Mesenchymal stem cell (in vitro differentiated cells and primary cell): ENCODE results near the gene FGD6.

ENCODE experiments used
- DNase-seq: peaks from one replicate; pipeline ENCODE4 v3.0.0-alpha.2; 2013
- H2AFZ ChIP-seq: one replicate; pipeline ENCODE4 v1.6.1; 2013; ENCODE audit warnings: low read depth, mild to moderate bottlenecking, control low read depth, inconsistent platforms, low read length, moderate library complexity
- H2AK5ac ChIP-seq: 2 replicates; pipeline ENCODE4 v1.6.1; 2013; ENCODE audit warnings: low read length, moderate library complexity, mild to moderate bottlenecking, inconsistent platforms; ENCODE audit not compliant: severe bottlenecking
- H2BK120ac ChIP-seq: one replicate; pipeline ENCODE4 v1.6.1; 2013; ENCODE audit warnings: low read depth, mild to moderate bottlenecking, inconsistent platforms, low read length, moderate library complexity
- H2BK12ac ChIP-seq, 2 experiments: one replicate each; pipeline ENCODE4 v1.6.1; 2013; ENCODE audit warnings: inconsistent platforms in 2 of 2, low read length in 2 of 2, mild to moderate bottlenecking in 2 of 2, moderate library complexity in 2 of 2, control low read depth in 1 of 2
- H2BK15ac ChIP-seq: one replicate; pipeline ENCODE4 v1.6.1; 2013; ENCODE audit warnings: mild to moderate bottlenecking, low read depth, inconsistent platforms; ENCODE audit not compliant: poor library complexity, severe bottlenecking
- H2BK5ac ChIP-seq: 2 replicates; pipeline ENCODE4 v1.6.1; 2013; ENCODE audit warnings: low read depth, mild to moderate bottlenecking, low read length, control low read depth, inconsistent platforms; ENCODE audit not compliant: poor library complexity, severe bottlenecking
- H3K14ac ChIP-seq, 2 experiments: one replicate each; pipeline ENCODE4 v1.6.1; 2013; ENCODE audit warnings: inconsistent platforms in 2 of 2, low read length in 2 of 2, control low read depth in 1 of 2, mild to moderate bottlenecking in 1 of 2, moderate library complexity in 1 of 2
- H3K18ac ChIP-seq, 2 experiments: one replicate each; pipeline ENCODE4 v1.6.1; 2013; ENCODE audit warnings: inconsistent platforms in 2 of 2, low read length in 2 of 2, control low read depth in 1 of 2, low read depth in 1 of 2, mild to moderate bottlenecking in 1 of 2
- H3K23ac ChIP-seq, 2 experiments: one replicate each; pipeline ENCODE4 v1.6.1; 2013; ENCODE audit warnings: inconsistent platforms in 2 of 2, low read length in 2 of 2, mild to moderate bottlenecking in 2 of 2, moderate library complexity in 2 of 2, control low read depth in 1 of 2
- H3K27ac ChIP-seq: 2 replicates; pipeline ENCODE4 v1.5.1; 2013; ENCODE audit warnings: mild to moderate bottlenecking, moderate library complexity, low read length, control low read depth, inconsistent platforms; ENCODE audit not compliant: poor library complexity, severe bottlenecking
- H3K27me3 ChIP-seq, 2 experiments: 2 replicates each; pipeline versions ENCODE4 v1.6.1 to v1.7.0; 2013; ENCODE audit warnings: low read length in 2 of 2, mild to moderate bottlenecking in 2 of 2, moderate library complexity in 2 of 2, control low read depth in 1 of 2, inconsistent platforms in 1 of 2; ENCODE audit not compliant: control insufficient read depth in 1 of 2, insufficient read depth in 1 of 2
- H3K36me3 ChIP-seq, 2 experiments: 2 replicates each; pipeline versions ENCODE4 v1.6.1 to v1.7.0; 2013; ENCODE audit warnings: low read length in 2 of 2, control low read depth in 1 of 2, inconsistent platforms in 1 of 2, low read depth in 1 of 2, mild to moderate bottlenecking in 1 of 2; ENCODE audit not compliant: insufficient read depth in 2 of 2, control insufficient read depth in 1 of 2
- H3K4ac ChIP-seq, 2 experiments: one replicate each; pipeline ENCODE4 v1.6.1; 2013; ENCODE audit warnings: inconsistent platforms in 2 of 2, low read length in 2 of 2, mild to moderate bottlenecking in 2 of 2, moderate library complexity in 2 of 2, control low read depth in 1 of 2, low read depth in 1 of 2
- H3K4me1 ChIP-seq: 2 replicates; pipeline ENCODE4 v1.6.1; 2013; ENCODE audit warnings: low read depth, low read length, control low read depth; ENCODE audit not compliant: control insufficient read depth, insufficient read depth
- H3K4me2 ChIP-seq: 2 replicates; pipeline ENCODE4 v1.6.1; 2013; ENCODE audit warnings: low read length, mild to moderate bottlenecking, inconsistent platforms; ENCODE audit not compliant: poor library complexity, severe bottlenecking
- H3K4me3 ChIP-seq, 2 experiments: 2 replicates each; pipeline versions ENCODE4 v1.5.1 to v1.7.0; 2013; ENCODE audit warnings: low read length in 2 of 2, mild to moderate bottlenecking in 2 of 2, control low read depth in 1 of 2, low read depth in 1 of 2; ENCODE audit not compliant: insufficient read depth in 1 of 2
- H3K79me1 ChIP-seq: replicated peaks from 2 replicates; pipeline ENCODE4 v1.6.1; 2013; ENCODE audit warnings: mild to moderate bottlenecking, control low read depth, low read length, inconsistent platforms; ENCODE audit not compliant: poor library complexity, severe bottlenecking
- H3K9ac ChIP-seq: 2 replicates; pipeline ENCODE4 v1.7.0; 2013; ENCODE audit warnings: mild to moderate bottlenecking, low read length, moderate library complexity
- H3K9me3 ChIP-seq: 2 replicates; pipeline ENCODE4 v1.7.0; 2013; ENCODE audit warnings: mild to moderate bottlenecking, low read length; ENCODE audit not compliant: control insufficient read depth
- H4K8ac ChIP-seq: one replicate; pipeline ENCODE4 v1.6.1; 2013; ENCODE audit warnings: inconsistent platforms, mild to moderate bottlenecking, low read length, moderate library complexity
- H4K91ac ChIP-seq: one replicate; pipeline ENCODE4 v1.6.1; 2013; ENCODE audit warnings: mild to moderate bottlenecking, low read length, inconsistent platforms
- WGBS: methylation state at CpG from one replicate; pipeline ENCODE4 v1.1.7; 2013; ENCODE audit warnings: mixed read lengths; 5-methylcytosine and 5-hydroxymethylcytosine counted together

The FGD6 gene

DNA sequence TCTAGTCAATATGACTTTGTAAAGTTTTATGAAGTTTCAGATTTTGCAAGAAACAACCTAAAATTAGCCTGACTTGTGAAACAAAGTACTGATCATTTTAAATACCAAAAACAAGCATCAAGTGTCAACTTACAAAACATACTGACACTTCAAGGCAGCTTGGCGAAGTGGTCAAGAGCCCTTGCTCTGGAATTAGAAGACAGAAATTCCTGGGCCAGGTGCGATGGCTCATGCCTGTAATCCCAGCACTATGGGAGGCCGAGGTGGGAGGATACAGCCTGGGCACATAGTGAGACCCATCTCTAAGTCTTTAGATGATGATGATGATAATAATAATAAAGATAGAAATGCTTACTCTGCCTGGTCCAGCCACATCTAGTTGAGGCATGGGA lies 98.5 kb downstream of the FGD6 start:
- Histone ChIP-seq H3K36me3 (peaks cover 0 to 14% of the 10 kb centered on the region in 2 experiments), H2AK5ac (peak overlapping the region; percentile 9), H3K9me3 (no peaks in the 10 kb centered on the region), H3K4me2 (no peak overlapping the region), H2BK15ac (no peak overlapping the region), H2BK5ac (no peak overlapping the region), H2BK120ac (no peak overlapping the region), H3K4me1 (peaks cover 14% of the 10 kb centered on the region), H3K18ac (no peak overlapping the region), H2BK12ac (no peak overlapping the region), H3K9ac (peak overlapping the region; percentile 70), H4K91ac (no peak overlapping the region), H3K4ac (no peak overlapping the region), H4K8ac (no peak overlapping the region), H3K79me1 (peaks cover 11% of the 10 kb centered on the region), H3K27ac (peak overlapping the region; percentile 82), H2AFZ (no peak overlapping the region), H3K4me3 (no peak overlapping the region), H3K27me3 (no peaks in the 10 kb centered on the region), H3K23ac (no peak overlapping the region), H3K14ac (no peak overlapping the region)
- WGBS, result 34% methylated on average over 3 of the region's 3 CpGs
- peak; percentile 34 for DNase-seq

DNA sequence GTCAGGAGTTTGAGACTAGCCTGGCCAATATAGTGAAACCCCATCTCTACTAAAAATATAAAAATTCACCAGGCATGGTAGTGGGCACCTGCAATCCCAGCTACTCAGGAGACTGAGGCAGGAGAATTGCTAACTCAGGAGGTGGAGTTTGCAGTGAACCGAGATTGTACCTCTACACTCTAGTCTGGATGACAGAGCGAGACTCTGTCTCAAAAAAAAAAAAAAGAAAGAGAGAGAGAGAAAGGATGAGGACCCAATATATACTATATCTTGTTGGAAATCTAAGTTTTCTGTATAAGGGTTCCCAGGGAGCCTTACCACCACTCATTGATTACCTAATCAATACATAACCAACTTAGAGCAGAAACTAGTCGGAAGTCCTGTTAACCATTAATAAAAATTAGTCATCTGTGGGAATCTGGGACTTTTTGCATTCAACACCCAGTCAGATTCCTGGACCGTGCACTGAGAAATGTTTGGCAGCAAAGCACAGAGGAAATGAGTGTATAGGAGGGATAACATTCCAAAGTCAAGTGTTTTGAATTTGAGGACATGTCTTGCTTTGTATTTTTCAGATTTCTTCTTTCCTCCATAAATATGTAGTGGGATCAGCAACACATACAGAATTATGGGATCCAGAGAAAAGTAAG lies 99.0 kb downstream of the FGD6 start:
- WGBS, result 20% methylated on average over 3 of the region's 4 CpGs
- no peak overlapping the region for H4K8ac ChIP-seq
- H2AK5ac ChIP-seq, result no peak overlapping the region

DNA sequence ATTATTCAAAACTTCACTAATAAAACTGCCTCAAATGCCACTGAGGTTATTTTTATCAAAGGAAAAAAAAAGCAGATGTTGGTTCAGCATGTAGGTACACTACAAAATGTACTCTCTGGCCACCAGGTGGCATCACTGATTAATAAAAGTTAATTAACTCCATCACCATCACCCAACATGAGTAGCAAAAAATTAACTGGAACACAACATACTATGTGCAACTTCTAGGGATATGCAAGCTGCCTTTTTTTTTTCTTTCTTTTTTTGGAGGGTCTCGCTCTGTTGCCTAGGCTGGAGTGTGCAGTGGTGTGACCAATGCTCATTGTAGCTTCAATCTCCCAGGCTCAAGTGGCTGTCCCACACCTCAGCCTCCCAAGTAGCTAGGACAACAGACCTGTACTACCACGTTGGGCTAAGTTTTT lies 100.1 kb downstream of the FGD6 start:
- no peak overlapping the region for H3K4me2 ChIP-seq
- no peak overlapping the region for H3K4ac ChIP-seq
- H3K79me1 ChIP-seq, result peaks cover 5% of the 10 kb centered on the region
- no peak overlapping the region for H3K23ac ChIP-seq
- no peak overlapping the region for H4K91ac ChIP-seq
- no peaks in the 10 kb centered on the region for H3K27me3 ChIP-seq
- no peak overlapping the region for H3K4me3 ChIP-seq
- peaks cover 0 to 13% of the 10 kb centered on the region in 2 experiments for H3K36me3 ChIP-seq
- H2AK5ac ChIP-seq, result peak overlapping the region; percentile 11
- H2BK5ac ChIP-seq, result no peak overlapping the region
- no peak overlapping the region for H3K18ac ChIP-seq
- H2BK120ac ChIP-seq, result no peak overlapping the region
- H2AFZ ChIP-seq, result no peak overlapping the region
- H3K14ac ChIP-seq, result no peak overlapping the region
- no peak overlapping the region for H4K8ac ChIP-seq
- peak overlapping the region; percentile 82 for H3K27ac ChIP-seq
- H2BK12ac ChIP-seq, result no peak overlapping the region
- 71% methylated on average over 2 of the region's 2 CpGs for WGBS
- no peaks in the 10 kb centered on the region for H3K9me3 ChIP-seq
- DNase-seq, result peak; percentile 80
- H3K4me1 ChIP-seq, result peaks cover 14% of the 10 kb centered on the region
- H2BK15ac ChIP-seq, result peak overlapping the region; percentile 12
- peak overlapping the region; percentile 45 for H3K9ac ChIP-seq

More for the DNA sequence above, 99.0 kb downstream of the FGD6 start:
- H3K4me1 ChIP-seq, result peaks cover 14% of the 10 kb centered on the region
- H3K27me3 ChIP-seq, result no peaks in the 10 kb centered on the region
- no peak overlapping the region for H2BK15ac ChIP-seq
- H3K36me3 ChIP-seq, result peaks cover 0 to 11% of the 10 kb centered on the region in 2 experiments
- no peaks in the 10 kb centered on the region for H3K9me3 ChIP-seq
- no peak overlapping the region for H3K14ac ChIP-seq
- no peak overlapping the region for H3K4me3 ChIP-seq
- no peak overlapping the region for H2BK120ac ChIP-seq
- DNase-seq, result peak; percentile 77
- peak overlapping the region; percentile 57 for H2BK5ac ChIP-seq
- no peak overlapping the region for H3K18ac ChIP-seq
- no peak overlapping the region for H2AFZ ChIP-seq
- H3K23ac ChIP-seq, result no peak overlapping the region
- H3K4me2 ChIP-seq, result no peak overlapping the region
- H3K9ac ChIP-seq, result peak overlapping the region; percentile 70
- H3K4ac ChIP-seq, result no peak overlapping the region
- no peak overlapping the region for H4K91ac ChIP-seq
- H3K79me1 ChIP-seq, result peaks cover 10% of the 10 kb centered on the region
- no peak overlapping the region for H2BK12ac ChIP-seq
- peak overlapping the region; percentile 82 for H3K27ac ChIP-seq

DNA sequence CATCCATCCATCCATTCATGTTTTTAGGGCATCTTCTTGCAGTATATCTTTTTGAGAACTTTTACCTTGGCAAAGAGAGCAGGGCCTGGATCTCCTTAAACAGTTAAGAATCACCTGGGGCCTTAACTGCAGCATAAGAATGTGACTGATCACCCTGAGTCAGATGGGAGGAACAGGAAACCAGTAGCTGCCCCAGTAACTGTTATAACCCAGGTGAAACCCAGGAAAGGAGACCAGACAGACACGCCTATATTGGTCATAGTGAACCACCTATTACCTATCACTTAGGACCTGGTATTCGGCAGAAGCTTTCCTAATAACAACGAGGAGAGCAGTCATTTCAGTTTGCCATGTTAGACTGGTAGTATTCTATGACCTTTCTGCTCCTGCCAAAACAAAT lies 100.5 kb downstream of the FGD6 start:
- Histone ChIP-seq H3K23ac (no peak overlapping the region), H3K9me3 (no peaks in the 10 kb centered on the region), H3K4me3 (no peak overlapping the region), H3K27me3 (no peaks in the 10 kb centered on the region), H2AFZ (no peak overlapping the region), H4K91ac (no peak overlapping the region), H3K36me3 (peaks cover 0 to 17% of the 10 kb centered on the region in 2 experiments), H2BK120ac (no peak overlapping the region), H3K79me1 (peaks cover 5% of the 10 kb centered on the region), H3K27ac (peak overlapping the region; percentile 37), H2BK12ac (no peak overlapping the region), H4K8ac (no peak overlapping the region), H3K18ac (no peak overlapping the region), H3K9ac (peak overlapping the region; percentile 45), H2BK15ac (no peak overlapping the region), H3K4me1 (peaks cover 14% of the 10 kb centered on the region), H3K14ac (no peak overlapping the region), H2AK5ac (peak overlapping the region; percentile 5), H2BK5ac (no peak overlapping the region), H3K4ac (no peak overlapping the region), H3K4me2 (no peak overlapping the region)
- DNase-seq, result no peak
- 93% methylated on average over 3 of the region's 3 CpGs for WGBS
